Neural cell (in vitro differentiated cells): ENCODE results near the gene ST3GAL2. TPM values are rescaled to one million over a fixed set of nuclear protein-coding genes. Genes with fewer than 3 reads are reported as not detected.

Source experiments
- H2AFZ ChIP-seq: fragments of 200-600, 300-800 bp; sonication (generic), shearing (Covaris generic); 2 replicates; pipeline ENCODE4 v1.6.0; 2014; ENCODE audit warnings: low read depth, mild to moderate bottlenecking, antibody characterized with exemption, low read length, moderate library complexity
- H3F3A ChIP-seq: fragments of 200-600 bp; shearing (Covaris generic); 2 replicates; pipeline ENCODE4 v1.6.1; 2016; ENCODE audit warnings: mild to moderate bottlenecking, moderate library complexity, mixed read lengths, antibody characterized with exemption, low read length; ENCODE audit not compliant: insufficient read depth, poor library complexity, severe bottlenecking
- H3K27ac ChIP-seq: fragments of 200-600, 300-800 bp; sonication (generic), shearing (Covaris generic); 2 replicates; pipeline ENCODE4 v1.5.1; 2014; ENCODE audit warnings: mild to moderate bottlenecking, low read length, moderate library complexity
- H3K27me3 ChIP-seq: fragments of 300-800, 200-600 bp; sonication (generic), shearing (Covaris generic); 2 replicates; pipeline ENCODE4 v1.6.0; 2014; ENCODE audit warnings: mild to moderate bottlenecking, low read depth, low read length, moderate library complexity; ENCODE audit not compliant: insufficient read depth
- H3K36me3 ChIP-seq: fragments of 300-800, 200-600 bp; sonication (generic), shearing (Covaris generic); 2 replicates; pipeline ENCODE4 v1.5.1; 2014; ENCODE audit warnings: mild to moderate bottlenecking, antibody characterized with exemption, low read length, moderate library complexity; ENCODE audit not compliant: insufficient read depth
- H3K4me2 ChIP-seq: fragments of 300-800, 200-600 bp; sonication (generic), shearing (Covaris generic); 2 replicates; pipeline ENCODE4 v1.6.0; 2014; ENCODE audit warnings: mild to moderate bottlenecking, low read length
- H3K4me3 ChIP-seq: fragments of 300-800, 200-600 bp; sonication (generic), shearing (Covaris generic); 2 replicates; pipeline ENCODE4 v1.5.1; 2014; ENCODE audit warnings: mild to moderate bottlenecking, low read length, moderate library complexity
- H3K79me2 ChIP-seq: fragments of 200-600 bp; shearing (Covaris generic); replicated peaks from 2 replicates; pipeline ENCODE4 v1.6.0; 2014; ENCODE audit warnings: mild to moderate bottlenecking, low read length, moderate library complexity; ENCODE audit not compliant: insufficient read depth
- H3K9ac ChIP-seq: fragments of 300-800, 200-600 bp; sonication (generic), shearing (Covaris generic); 2 replicates; pipeline ENCODE4 v1.6.1; 2016; ENCODE audit warnings: mild to moderate bottlenecking, low read length, mixed read lengths
- H3K9me2 ChIP-seq: fragments of 200-600 bp; shearing (Covaris generic); 2 replicates; pipeline ENCODE4 v1.6.1; 2016; ENCODE audit warnings: mild to moderate bottlenecking, low read length, mixed read lengths; ENCODE audit not compliant: insufficient read depth
- H3K9me3 ChIP-seq: fragments of 200-600, 300-800 bp; sonication (generic), shearing (Covaris generic); 2 replicates; pipeline ENCODE4 v1.6.1; 2016; ENCODE audit warnings: mild to moderate bottlenecking, mixed run types, low read length, moderate library complexity, mixed read lengths
- H4K20me1 ChIP-seq: fragments of 200-600 bp; shearing (Covaris generic); 2 replicates; pipeline ENCODE4 v1.6.1; 2016; ENCODE audit warnings: mild to moderate bottlenecking, mixed run types; ENCODE audit not compliant: insufficient read depth
- CTCF ChIP-seq: fragments of 450-650 bp; IDR thresholded peaks from 2 replicates; pipeline ENCODE4 v1.5.1; 2014; ENCODE audit warnings: antibody characterized with exemption, mild to moderate bottlenecking, moderate library complexity; ENCODE audit not compliant: poor library complexity, severe bottlenecking
- EP300 ChIP-seq: fragments of 450-650 bp; conservative IDR thresholded peaks from 2 replicates; pipeline ENCODE4 v1.6.1; 2014; ENCODE audit warnings: antibody characterized with exemption, mild to moderate bottlenecking, moderate library complexity; ENCODE audit not compliant: poor library complexity, severe bottlenecking
- EZH2 ChIP-seq: fragments of 200-600, 300-800 bp; shearing (Covaris generic), sonication (generic); IDR thresholded peaks from 2 replicates; pipeline ENCODE4 v1.6.1; 2014; ENCODE audit warnings: antibody characterized with exemption, low read length, borderline replicate concordance, mild to moderate bottlenecking; ENCODE audit not compliant: insufficient read depth, poor library complexity, severe bottlenecking
- MXI1 ChIP-seq: fragments of 450-650 bp; conservative IDR thresholded peaks from 2 replicates; pipeline ENCODE4 v1.6.1; 2014; ENCODE audit warnings: antibody characterized with exemption, mild to moderate bottlenecking; ENCODE audit not compliant: poor library complexity, severe bottlenecking
- POLR2AphosphoS5 ChIP-seq: IDR thresholded peaks from 2 replicates; pipeline ENCODE4 v1.6.1; 2012
- RAD21 ChIP-seq: fragments of 450-650 bp; conservative IDR thresholded peaks from 2 replicates; pipeline ENCODE4 v1.6.1; 2014; ENCODE audit warnings: antibody characterized with exemption, mild to moderate bottlenecking, moderate library complexity
- SMC3 ChIP-seq: fragments of 450-650 bp; conservative IDR thresholded peaks from 2 replicates; pipeline ENCODE4 v1.6.1; 2014; ENCODE audit warnings: antibody characterized with exemption, mild to moderate bottlenecking, moderate library complexity; ENCODE audit not compliant: poor library complexity
- TAF1 ChIP-seq: IDR thresholded peaks from 2 replicates; pipeline ENCODE4 v1.6.1; 2012; ENCODE audit warnings: low read depth
- polyA plus RNA-seq: library from polyadenylated mRNA; depleted of rRNA; stranded (reverse); fragments of >200 nt; gene quantifications from 2 replicates; pipeline ENCODE4 v1.2.3, GENCODE V29; 2014
- TF ChIP-seq, protein P1 (sequence below): IDR thresholded peaks from 2 replicates; pipeline ENCODE4 v1.6.1; 2012; ENCODE audit warnings: borderline replicate concordance

Gene ST3GAL2
- polyA plus RNA-seq, 1 donor from 2014 or later = 19.4 TPM

- H3K36me3 ChIP-seq = no peaks in the 10 kb centered on the region
- no peak overlapping the region for H3K4me3 ChIP-seq
- TF ChIP-seq POLR2AphosphoS5 (no peak), SMC3 (no peak), CTCF (no peak), MXI1 (no peak), EZH2 (no peak), EP300 (no peak), RAD21 (no peak), TAF1 (no peak)
- TF ChIP-seq, protein P1, sequence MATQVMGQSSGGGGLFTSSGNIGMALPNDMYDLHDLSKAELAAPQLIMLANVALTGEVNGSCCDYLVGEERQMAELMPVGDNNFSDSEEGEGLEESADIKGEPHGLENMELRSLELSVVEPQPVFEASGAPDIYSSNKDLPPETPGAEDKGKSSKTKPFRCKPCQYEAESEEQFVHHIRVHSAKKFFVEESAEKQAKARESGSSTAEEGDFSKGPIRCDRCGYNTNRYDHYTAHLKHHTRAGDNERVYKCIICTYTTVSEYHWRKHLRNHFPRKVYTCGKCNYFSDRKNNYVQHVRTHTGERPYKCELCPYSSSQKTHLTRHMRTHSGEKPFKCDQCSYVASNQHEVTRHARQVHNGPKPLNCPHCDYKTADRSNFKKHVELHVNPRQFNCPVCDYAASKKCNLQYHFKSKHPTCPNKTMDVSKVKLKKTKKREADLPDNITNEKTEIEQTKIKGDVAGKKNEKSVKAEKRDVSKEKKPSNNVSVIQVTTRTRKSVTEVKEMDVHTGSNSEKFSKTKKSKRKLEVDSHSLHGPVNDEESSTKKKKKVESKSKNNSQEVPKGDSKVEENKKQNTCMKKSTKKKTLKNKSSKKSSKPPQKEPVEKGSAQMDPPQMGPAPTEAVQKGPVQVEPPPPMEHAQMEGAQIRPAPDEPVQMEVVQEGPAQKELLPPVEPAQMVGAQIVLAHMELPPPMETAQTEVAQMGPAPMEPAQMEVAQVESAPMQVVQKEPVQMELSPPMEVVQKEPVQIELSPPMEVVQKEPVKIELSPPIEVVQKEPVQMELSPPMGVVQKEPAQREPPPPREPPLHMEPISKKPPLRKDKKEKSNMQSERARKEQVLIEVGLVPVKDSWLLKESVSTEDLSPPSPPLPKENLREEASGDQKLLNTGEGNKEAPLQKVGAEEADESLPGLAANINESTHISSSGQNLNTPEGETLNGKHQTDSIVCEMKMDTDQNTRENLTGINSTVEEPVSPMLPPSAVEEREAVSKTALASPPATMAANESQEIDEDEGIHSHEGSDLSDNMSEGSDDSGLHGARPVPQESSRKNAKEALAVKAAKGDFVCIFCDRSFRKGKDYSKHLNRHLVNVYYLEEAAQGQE = no peak
- no peaks in the 10 kb centered on the region for H3K9me3 ChIP-seq
- no peaks in the 10 kb centered on the region for H3K9me2 ChIP-seq
- H4K20me1 ChIP-seq = no peaks in the 10 kb centered on the region
- no peak overlapping the region for H3K27ac ChIP-seq
- H3K79me2 ChIP-seq = peaks cover 14% of the 10 kb centered on the region
- no peak overlapping the region for H3K4me2 ChIP-seq
- H2AFZ ChIP-seq = no peak overlapping the region
- no peaks in the 10 kb centered on the region for H3F3A ChIP-seq
- H3K27me3 ChIP-seq = no peaks in the 10 kb centered on the region
- H3K9ac ChIP-seq = no peak overlapping the region
These were observed 89.1 kb downstream of the ST3GAL2 start for GRCh38 chr16:70349783-70350182.

DNA sequence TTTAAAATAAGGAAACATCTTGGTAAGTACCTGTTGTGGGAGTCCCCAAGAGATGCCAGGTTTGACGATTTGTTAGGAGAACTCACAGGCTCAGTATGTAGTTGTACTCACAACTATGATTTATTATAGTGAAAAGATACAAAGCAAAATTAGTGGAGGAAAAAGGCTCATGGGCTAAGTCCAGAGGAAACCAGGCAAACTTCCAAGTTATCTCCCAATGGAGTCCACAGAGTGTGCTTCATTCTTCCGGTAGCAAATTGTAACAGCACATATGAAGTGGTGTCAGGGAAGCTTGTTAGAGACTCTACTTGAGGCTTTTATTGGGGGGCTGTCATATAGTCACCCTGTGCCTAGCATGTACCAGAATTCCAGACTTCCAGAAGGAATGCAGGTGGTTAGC is 89.9 kb downstream of the ST3GAL2 start:
- no peak overlapping the region for H3K4me2 ChIP-seq
- no peaks in the 10 kb centered on the region for H3K27me3 ChIP-seq
- no peaks in the 10 kb centered on the region for H3K9me3 ChIP-seq
- H3K79me2 ChIP-seq = peaks cover 14% of the 10 kb centered on the region
- H3K4me3 ChIP-seq = no peak overlapping the region
- no peaks in the 10 kb centered on the region for H3K36me3 ChIP-seq
- H2AFZ ChIP-seq = no peak overlapping the region
- no peak for TF ChIP-seq RAD21
- TF ChIP-seq POLR2AphosphoS5 = no peak
- no peak for TF ChIP-seq MXI1
- no peak for TF ChIP-seq CTCF
- no peak for TF ChIP-seq SMC3
- H3K9ac ChIP-seq = no peak overlapping the region
- no peak overlapping the region for H3K27ac ChIP-seq
- H4K20me1 ChIP-seq = no peaks in the 10 kb centered on the region
- H3F3A ChIP-seq = no peaks in the 10 kb centered on the region
- H3K9me2 ChIP-seq = no peaks in the 10 kb centered on the region
